Activated naive CD8-positive, alpha-beta T cell treated with anti-CD3 and anti-CD28 coated beads for 36 hours (primary cell): ENCODE results near the gene PRKAR1B. TPM values are rescaled to one million over a fixed set of nuclear protein-coding genes. Genes with fewer than 3 reads are reported as not detected.
"Not testable (repeated sequence)": the region's sequence is repeated elsewhere in the genome, so short reads cannot be mapped to it uniquely, and the experiment has no call there.

Experiments used
- DNase-seq: peaks from one replicate; pipeline ENCODE4 v3.0.0; 2021
- H3K27ac Mint-ChIP-seq: one replicate; pipeline ENCODE4 v1.8.0; 2022; ENCODE audit warnings: mild to moderate bottlenecking, moderate library complexity, mixed read lengths
- H3K27me3 Mint-ChIP-seq: one replicate; pipeline ENCODE4 v1.8.0; 2022; ENCODE audit warnings: mild to moderate bottlenecking, mixed read lengths
- H3K36me3 Mint-ChIP-seq: one replicate; pipeline ENCODE4 v1.8.0; 2021; ENCODE audit warnings: mild to moderate bottlenecking, mixed read lengths
- H3K4me1 Mint-ChIP-seq: one replicate; pipeline ENCODE4 v1.8.0; 2021; ENCODE audit warnings: mixed read lengths
- H3K4me3 Mint-ChIP-seq: one replicate; pipeline ENCODE4 v1.8.0; 2022; ENCODE audit warnings: mild to moderate bottlenecking, moderate library complexity, mixed read lengths
- H3K9me3 Mint-ChIP-seq: one replicate; pipeline ENCODE4 v1.8.0; 2022; ENCODE audit warnings: mixed read lengths
- total RNA-seq, 2 experiments: library from RNA; stranded (reverse); gene quantifications; one replicate each; pipeline ENCODE4 v1.2.3, GENCODE V29; 2021

The PRKAR1B gene
- total RNA-seq, 2 experiments from 2014 or later: 38.1 to 40.2 TPM

GRCh38 chr7:619368-619840, 107.7 kb downstream of the PRKAR1B start:
- peak overlapping the region; percentile 84 for H3K4me3 Mint-ChIP-seq
- no peaks in the 10 kb centered on the region for H3K27me3 Mint-ChIP-seq
- DNase-seq: no peak
- H3K36me3 Mint-ChIP-seq: peaks cover 72% of the 10 kb centered on the region
- H3K27ac Mint-ChIP-seq: peak overlapping the region; percentile 98
- H3K9me3 Mint-ChIP-seq: peaks cover 26% of the 10 kb centered on the region
- peaks cover 46% of the 10 kb centered on the region for H3K4me1 Mint-ChIP-seq

- H3K27ac Mint-ChIP-seq: peak overlapping the region; percentile 98
- H3K4me3 Mint-ChIP-seq: peak overlapping the region; percentile 84
- peaks cover 52% of the 10 kb centered on the region for H3K4me1 Mint-ChIP-seq
- H3K27me3 Mint-ChIP-seq: no peaks in the 10 kb centered on the region
- DNase-seq: peak; percentile 75
- H3K36me3 Mint-ChIP-seq: peaks cover 72% of the 10 kb centered on the region
- H3K9me3 Mint-ChIP-seq: peaks cover 25% of the 10 kb centered on the region
These were observed 108.3 kb downstream of the PRKAR1B start for GRCh38 chr7:618539-619367.

- no peaks in the 10 kb centered on the region for H3K27me3 Mint-ChIP-seq
- peak overlapping the region; percentile 84 for H3K4me3 Mint-ChIP-seq
- peaks cover 63% of the 10 kb centered on the region for H3K36me3 Mint-ChIP-seq
- H3K9me3 Mint-ChIP-seq: peaks cover 25% of the 10 kb centered on the region
- H3K4me1 Mint-ChIP-seq: peaks cover 61% of the 10 kb centered on the region
- H3K27ac Mint-ChIP-seq: peak overlapping the region; percentile 98
- peak; percentile 57 for DNase-seq
These were observed 109.2 kb downstream of the PRKAR1B start for GRCh38 chr7:617614-618538.

GRCh38 chr7:613442-614140, 113.5 kb downstream of the PRKAR1B start:
- peaks cover 56% of the 10 kb centered on the region for H3K36me3 Mint-ChIP-seq
- peaks cover 69% of the 10 kb centered on the region for H3K4me1 Mint-ChIP-seq
- H3K27ac Mint-ChIP-seq: peak overlapping the region; percentile 82
- no peaks in the 10 kb centered on the region for H3K27me3 Mint-ChIP-seq
- no peak for DNase-seq
- H3K9me3 Mint-ChIP-seq: peaks cover 11% of the 10 kb centered on the region
- H3K4me3 Mint-ChIP-seq: peak overlapping the region; percentile 84

GRCh38 chr7:611837-612236, 115.2 kb downstream of the PRKAR1B start:
- H3K9me3 Mint-ChIP-seq: peaks cover 11% of the 10 kb centered on the region
- peaks cover 62% of the 10 kb centered on the region for H3K36me3 Mint-ChIP-seq
- H3K27me3 Mint-ChIP-seq, H3K4me3 Mint-ChIP-seq, DNase-seq: not testable (repeated sequence)
- H3K4me1 Mint-ChIP-seq: peaks cover 72% of the 10 kb centered on the region
- peak overlapping the region; percentile 96 for H3K27ac Mint-ChIP-seq

GRCh38 chr7:611281-611810, 115.7 kb downstream of the PRKAR1B start:
- peaks cover 61% of the 10 kb centered on the region for H3K36me3 Mint-ChIP-seq
- H3K27ac Mint-ChIP-seq: peak overlapping the region; percentile 96
- no peaks in the 10 kb centered on the region for H3K27me3 Mint-ChIP-seq
- H3K4me3 Mint-ChIP-seq: peak overlapping the region; percentile 69
- H3K9me3 Mint-ChIP-seq: peaks cover 11% of the 10 kb centered on the region
- no peak for DNase-seq
- peaks cover 69% of the 10 kb centered on the region for H3K4me1 Mint-ChIP-seq

- H3K27me3 Mint-ChIP-seq: no peaks in the 10 kb centered on the region
- H3K36me3 Mint-ChIP-seq: peaks cover 66% of the 10 kb centered on the region
- peak overlapping the region; percentile 69 for H3K4me3 Mint-ChIP-seq
- peaks cover 12% of the 10 kb centered on the region for H3K9me3 Mint-ChIP-seq
- peaks cover 73% of the 10 kb centered on the region for H3K4me1 Mint-ChIP-seq
- H3K27ac Mint-ChIP-seq: peak overlapping the region; percentile 96
- peak; percentile 51 for DNase-seq
These were observed 116.4 kb downstream of the PRKAR1B start for GRCh38 chr7:610531-611280.

- Mint-ChIP-seq H3K27ac (peak overlapping the region; percentile 96), H3K4me3 (peak overlapping the region; percentile 69), H3K4me1 (peaks cover 78% of the 10 kb centered on the region), H3K9me3 (peaks cover 12% of the 10 kb centered on the region), H3K27me3 (no peaks in the 10 kb centered on the region), H3K36me3 (peaks cover 71% of the 10 kb centered on the region)
- no peak for DNase-seq
These were observed 116.9 kb downstream of the PRKAR1B start for GRCh38 chr7:610141-610530.

GRCh38 chr7:609365-609764, 117.7 kb downstream of the PRKAR1B start:
- no peak for DNase-seq
- Mint-ChIP-seq H3K36me3 (peaks cover 72% of the 10 kb centered on the region), H3K27me3 (no peaks in the 10 kb centered on the region), H3K4me1 (peaks cover 77% of the 10 kb centered on the region), H3K4me3 (peak overlapping the region; percentile 69), H3K27ac (peak overlapping the region; percentile 96), H3K9me3 (peaks cover 12% of the 10 kb centered on the region)

GRCh38 chr7:608954-609353, 118.1 kb downstream of the PRKAR1B start:
- no peak for DNase-seq
- Mint-ChIP-seq H3K27ac (peak overlapping the region; percentile 96), H3K27me3 (no peaks in the 10 kb centered on the region), H3K36me3 (peaks cover 71% of the 10 kb centered on the region), H3K9me3 (peaks cover 12% of the 10 kb centered on the region), H3K4me1 (peaks cover 77% of the 10 kb centered on the region), H3K4me3 (peak overlapping the region; percentile 69)

- Mint-ChIP-seq H3K36me3 (peaks cover 74% of the 10 kb centered on the region), H3K27ac (peak overlapping the region; percentile 96), H3K4me1 (peaks cover 76% of the 10 kb centered on the region), H3K9me3 (peaks cover 13% of the 10 kb centered on the region), H3K27me3 (no peaks in the 10 kb centered on the region), H3K4me3 (peak overlapping the region; percentile 82)
- DNase-seq: no peak
These were observed 118.7 kb downstream of the PRKAR1B start for GRCh38 chr7:608361-608760.

- H3K4me1 Mint-ChIP-seq: peaks cover 76% of the 10 kb centered on the region
- no peaks in the 10 kb centered on the region for H3K27me3 Mint-ChIP-seq
- peak overlapping the region; percentile 82 for H3K4me3 Mint-ChIP-seq
- H3K27ac Mint-ChIP-seq: peak overlapping the region; percentile 96
- H3K9me3 Mint-ChIP-seq: peaks cover 18% of the 10 kb centered on the region
- peak; percentile 69 for DNase-seq
- peaks cover 78% of the 10 kb centered on the region for H3K36me3 Mint-ChIP-seq
These were observed 119.1 kb downstream of the PRKAR1B start for GRCh38 chr7:607938-608337.

- Mint-ChIP-seq H3K4me1 (peaks cover 72% of the 10 kb centered on the region), H3K4me3 (no peak overlapping the region), H3K9me3 (peaks cover 10% of the 10 kb centered on the region), H3K27ac (peak overlapping the region; percentile 100), H3K27me3 (no peaks in the 10 kb centered on the region), H3K36me3 (peaks cover 67% of the 10 kb centered on the region)
- no peak for DNase-seq
These were observed 121.2 kb downstream of the PRKAR1B start for GRCh38 chr7:605661-606450.
